Measurements from ENCODE around the gene COL4A2.

Gene COL4A2

GRCh38 chr13:110413016-110413675 is 106.1 kb downstream of the COL4A2 start:
- no peak for TF ChIP-seq ZNF239 (tag by site-specific recombination; IDR thresholded peaks at IDR 0.05)
- no peak for TF ChIP-seq ZNF175 (tag by site-specific recombination; IDR thresholded peaks at IDR 0.05)
- TF ChIP-seq ZNF621 (tag by site-specific recombination; IDR thresholded peaks at IDR 0.05), result no peak
- Histone ChIP-seq H3K4me1 (ENCODE audit: control insufficient read depth, insufficient read depth, low read length) (no peaks in the 10 kb centered on the region; the same call in 1 of the 2 replicates), H3K36me3 (ENCODE audit: control insufficient read depth in 2 of 2, insufficient read depth in 1 of 2, low read length in 2 of 2) (no peaks in the 10 kb centered on the region), H3K9me3 (ENCODE audit: control insufficient read depth, insufficient read depth, low read depth, low read length) (no peaks in the 10 kb centered on the region), H3K4me3 (ENCODE audit: low read depth, low read length) (no peak overlapping the region), H3K27ac (ENCODE audit: extremely low read depth, low read depth, low read length) (no peak overlapping the region)
- CTCF ChIA-PET, result interaction anchor here (0.6 to 1.9 kb wide), 13 partner anchors 9 to 184 kb away, joined by 3 to 10 read pairs (median 4); no protein-coding TSS in a partner anchor
- POLR2A ChIA-PET, result interaction anchor here (1.6 to 1.9 kb wide), 3 partner anchors 25 to 106 kb away, joined by 5 to 8 read pairs (median 8); partner anchors contain the start of genes COL4A1 and COL4A2

- ChIA-PET POLR2A (no interaction called here), CTCF (no interaction called here)
- TF ChIP-seq SP7 (tag by site-specific recombination; IDR thresholded peaks at IDR 0.05) (no peak), ZNF518A (tag by site-specific recombination; conservative IDR thresholded peaks at IDR 0.05; ENCODE audit: low read depth) (no peak), ZNF837 (tag by site-specific recombination; IDR thresholded peaks at IDR 0.05) (no peak), ZNF791 (tag by site-specific recombination; IDR thresholded peaks at IDR 0.05) (no peak), ZNF701 (tag by site-specific recombination; IDR thresholded peaks at IDR 0.05) (no peak), ZNF169 (tag by site-specific recombination; IDR thresholded peaks at IDR 0.05) (no peak), ZNF148 (tag by site-specific recombination; IDR thresholded peaks at IDR 0.05; ENCODE audit: borderline replicate concordance) (no peak), ZNF302 (tag by site-specific recombination; IDR thresholded peaks at IDR 0.05; ENCODE audit: low read depth) (no peak)
- Histone ChIP-seq H3K9me3 (ENCODE audit: control insufficient read depth, insufficient read depth, low read depth, low read length) (no peaks in the 10 kb centered on the region), H3K4me3 (ENCODE audit: low read depth, low read length) (no peak overlapping the region), H3K4me1 (ENCODE audit: control insufficient read depth, insufficient read depth, low read length) (no peaks in the 10 kb centered on the region; the same call in 1 of the 2 replicates), H3K36me3 (ENCODE audit: control insufficient read depth in 2 of 2, insufficient read depth in 1 of 2, low read length in 2 of 2) (no peaks in the 10 kb centered on the region), H3K27ac (ENCODE audit: extremely low read depth, low read depth, low read length) (no peak overlapping the region)
Observed at GRCh38 chr13:110413676-110414040, 106.6 kb downstream of the COL4A2 start.

GRCh38 chr13:110414283-110414682 is 107.2 kb downstream of the COL4A2 start:
- H3K27ac ChIP-seq (ENCODE audit: extremely low read depth, low read depth, low read length), result no peak overlapping the region
- no peaks in the 10 kb centered on the region for H3K9me3 ChIP-seq (ENCODE audit: control insufficient read depth, insufficient read depth, low read depth, low read length)
- H3K36me3 ChIP-seq (ENCODE audit: control insufficient read depth in 2 of 2, insufficient read depth in 1 of 2, low read length in 2 of 2), result no peaks in the 10 kb centered on the region
- CTCF ChIA-PET, result no interaction called here
- H3K4me3 ChIP-seq (ENCODE audit: low read depth, low read length), result no peak overlapping the region
- no peaks in the 10 kb centered on the region; the same call in 1 of the 2 replicates for H3K4me1 ChIP-seq (ENCODE audit: control insufficient read depth, insufficient read depth, low read length)
- POLR2A ChIA-PET, result no interaction called here
- TF ChIP-seq SALL2 (tag by site-specific recombination; IDR thresholded peaks at IDR 0.05; ENCODE audit: borderline replicate concordance) (no peak), ZNF629 (tag by site-specific recombination; IDR thresholded peaks at IDR 0.05) (no peak), ZSCAN16 (tag by site-specific recombination; IDR thresholded peaks at IDR 0.05) (no peak), ZNF560 (tag by site-specific recombination; IDR thresholded peaks at IDR 0.05; ENCODE audit: borderline replicate concordance) (no peak), KLF7 (tag by site-specific recombination; IDR thresholded peaks at IDR 0.05; ENCODE audit: borderline replicate concordance) (no peak), PRDM10 (tag by site-specific recombination; IDR thresholded peaks at IDR 0.05) (no peak), ZNF626 (tag by site-specific recombination; IDR thresholded peaks at IDR 0.05) (no peak)
